ENCODE measurements around the gene QSOX2.

QSOX2 gene

GRCh38 chr9:136182420-136182787 is 63.2 kb downstream of the QSOX2 start:
- TF ChIP-seq CTCF (IDR thresholded peaks at IDR 0.05; ENCODE audit: low read depth, low read length) = no peak
- no peak overlapping the region for H3K4me3 ChIP-seq (replicated peaks in 1 of 2; ENCODE audit: low read depth in 2 of 2, low read length in 2 of 2)
- no peak for DNase-seq (ENCODE audit: low read depth in 2 of 2)

GRCh38 chr9:136181784-136182419 is 63.7 kb downstream of the QSOX2 start:
- no peak for TF ChIP-seq CTCF (IDR thresholded peaks at IDR 0.05; ENCODE audit: low read depth, low read length)
- DNase-seq (ENCODE audit: low read depth in 2 of 2) = no peak

GRCh38 chr9:136180586-136180985 is 65.0 kb downstream of the QSOX2 start:
- H3K4me3 ChIP-seq (replicated peaks in 1 of 2; ENCODE audit: low read depth in 2 of 2, low read length in 2 of 2) = no peak overlapping the region
- TF ChIP-seq CTCF (IDR thresholded peaks at IDR 0.05; ENCODE audit: low read depth, low read length) = no peak
- no peak for DNase-seq (ENCODE audit: low read depth in 2 of 2)

More at GRCh38 chr9:136181784-136182419, 63.7 kb downstream of the QSOX2 start:
- no peak overlapping the region for H3K4me3 ChIP-seq (replicated peaks in 1 of 2; ENCODE audit: low read depth in 2 of 2, low read length in 2 of 2)

- TF ChIP-seq CTCF (IDR thresholded peaks at IDR 0.05; ENCODE audit: low read depth, low read length) = no peak
- no peak for DNase-seq (ENCODE audit: low read depth in 2 of 2)
These were observed 65.9 kb downstream of the QSOX2 start for GRCh38 chr9:136179761-136180160.

GRCh38 chr9:136179101-136179616 is 66.5 kb downstream of the QSOX2 start:
- no peak overlapping the region for H3K4me3 ChIP-seq (replicated peaks in 1 of 2; ENCODE audit: low read depth in 2 of 2, low read length in 2 of 2)
- no peak for DNase-seq (ENCODE audit: low read depth in 2 of 2)
- no peak for TF ChIP-seq CTCF (IDR thresholded peaks at IDR 0.05; ENCODE audit: low read depth, low read length)

More at GRCh38 chr9:136179761-136180160, 65.9 kb downstream of the QSOX2 start:
- H3K4me3 ChIP-seq (replicated peaks in 1 of 2; ENCODE audit: low read depth in 2 of 2, low read length in 2 of 2) = no peak overlapping the region

- DNase-seq (ENCODE audit: low read depth in 2 of 2) = no peak
- TF ChIP-seq CTCF (IDR thresholded peaks at IDR 0.05; ENCODE audit: low read depth, low read length) = no peak
- no peak overlapping the region for H3K4me3 ChIP-seq (replicated peaks in 1 of 2; ENCODE audit: low read depth in 2 of 2, low read length in 2 of 2)
These were observed 66.9 kb downstream of the QSOX2 start for GRCh38 chr9:136178773-136179075.

Data from cardiac fibroblast (primary cell).